Upper lobe of right lung (tissue), 1 donor: ENCODE measurements around the gene SLX4IP. TPM values are rescaled to one million over a fixed set of nuclear protein-coding genes. Genes with fewer than 3 reads are reported as not detected.
A peak's percentile ranks its signal among the peaks of the same experiment; 100 is the strongest.

Experiments used
- ATAC-seq: fragments of 200-7000 bp; cut with Tn5 transposase; one replicate; pipeline ENCODE4 v1.9.1; 2020; ENCODE audit warnings: mild to moderate bottlenecking, moderate library complexity
- DNase-seq: peaks from one replicate; pipeline ENCODE4 v3.0.0-alpha.2; 2020
- H3K27ac ChIP-seq: fragments of 200-600 bp; one replicate; pipeline ENCODE4 v1.8.0; 2022
- H3K27me3 ChIP-seq: fragments of 200-600 bp; one replicate; pipeline ENCODE4 v1.8.0; 2022; ENCODE audit warnings: mild to moderate bottlenecking
- H3K36me3 ChIP-seq: fragments of 200-600 bp; one replicate; pipeline ENCODE4 v1.8.0; 2022
- H3K4me1 ChIP-seq: fragments of 200-600 bp; one replicate; pipeline ENCODE4 v1.8.0; 2022
- H3K4me3 ChIP-seq: fragments of 200-600 bp; one replicate; pipeline ENCODE4 v1.8.0; 2022; ENCODE audit warnings: mild to moderate bottlenecking
- H3K9me3 ChIP-seq: fragments of 200-600 bp; one replicate; pipeline ENCODE4 v1.8.0; 2022
- CTCF ChIP-seq: fragments of 200-600 bp; IDR thresholded peaks from one replicate; pipeline ENCODE4 v1.8.0; 2022; ENCODE audit warnings: antibody characterized with exemption
- intact Hi-C: fragments of 100-400 bp; cut with DNase I; formaldehyde crosslinking; loops from one replicate; pipeline ENCODE4 v1.11.0; 2022
- total RNA-seq: library from RNA; stranded (reverse); fragmentation: NEBNext Ultra II Directional; extraction: Animal tissue kit (Norgen Biotek cat#: 25700); gene quantifications from one replicate; pipeline ENCODE4 v1.2.1, GENCODE V29; 2021
- donor health status: DM: no; HTN: yes; CAD: no; lungs with severe emphysema.

SLX4IP gene
- total RNA-seq, 1 donor from 2014 or later, result 5.4 TPM

- intact Hi-C loops, result no loop called here
- DNase-seq (peak; percentile 84), ATAC-seq (peak; percentile 95)
- Histone ChIP-seq H3K4me3 (no peak overlapping the region), H3K27me3 (no peaks in the 10 kb centered on the region), H3K36me3 (no peaks in the 10 kb centered on the region), H3K4me1 (peaks cover 40% of the 10 kb centered on the region), H3K9me3 (no peaks in the 10 kb centered on the region), H3K27ac (peak overlapping the region; percentile 56)
- TF ChIP-seq CTCF, result no peak
These were observed 76.6 kb downstream of the SLX4IP start for GRCh38 chr20:10511509-10512251.

GRCh38 chr20:10513061-10513460 lies 78.0 kb downstream of the SLX4IP start:
- no peak for DNase-seq
- intact Hi-C loops, result no loop called here

GRCh38 chr20:10513931-10514575 lies 78.9 kb downstream of the SLX4IP start:
- intact Hi-C loops, result no loop called here
- no peak for DNase-seq
- no peak for TF ChIP-seq CTCF
- H3K27ac ChIP-seq, result no peak overlapping the region
- H3K4me1 ChIP-seq, result peaks cover 29% of the 10 kb centered on the region
- no peaks in the 10 kb centered on the region for H3K36me3 ChIP-seq
- H3K4me3 ChIP-seq, result no peak overlapping the region
- H3K9me3 ChIP-seq, result no peaks in the 10 kb centered on the region
- H3K27me3 ChIP-seq, result no peaks in the 10 kb centered on the region
- ATAC-seq, result no peak

More at GRCh38 chr20:10513061-10513460, 78.0 kb downstream of the SLX4IP start:
- Histone ChIP-seq H3K27me3 (no peaks in the 10 kb centered on the region), H3K4me1 (peaks cover 39% of the 10 kb centered on the region), H3K4me3 (no peak overlapping the region), H3K9me3 (no peaks in the 10 kb centered on the region), H3K27ac (no peak overlapping the region), H3K36me3 (no peaks in the 10 kb centered on the region)
- ATAC-seq, result no peak
- TF ChIP-seq CTCF, result no peak

DNA sequence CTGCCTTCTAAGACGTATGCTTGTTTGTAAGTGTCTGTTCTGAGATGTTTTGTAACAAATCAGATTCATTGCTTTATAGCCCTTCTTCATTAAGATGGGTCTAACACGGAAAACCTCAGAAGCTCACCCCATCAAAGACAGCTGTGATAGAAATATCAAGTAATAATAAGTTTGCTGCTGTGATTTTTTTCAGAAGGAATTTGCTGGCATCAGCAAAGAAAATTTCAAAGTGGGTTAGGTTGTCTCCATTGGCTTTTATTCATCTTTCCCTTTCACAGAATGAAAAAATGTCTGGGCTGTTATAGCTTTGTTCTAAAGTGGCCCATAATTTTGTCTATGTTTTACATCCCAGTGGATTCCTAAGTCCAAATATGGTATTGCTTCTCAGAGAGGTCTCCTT lies 81.4 kb downstream of the SLX4IP start:
- no peak for DNase-seq
- H3K9me3 ChIP-seq, result no peaks in the 10 kb centered on the region
- intact Hi-C loops, result no loop called here
- no peak for TF ChIP-seq CTCF
- H3K27ac ChIP-seq, result no peak overlapping the region
- H3K36me3 ChIP-seq, result no peaks in the 10 kb centered on the region
- peaks cover 24% of the 10 kb centered on the region for H3K4me1 ChIP-seq
- no peak overlapping the region for H3K4me3 ChIP-seq
- ATAC-seq, result no peak
- no peaks in the 10 kb centered on the region for H3K27me3 ChIP-seq

DNA sequence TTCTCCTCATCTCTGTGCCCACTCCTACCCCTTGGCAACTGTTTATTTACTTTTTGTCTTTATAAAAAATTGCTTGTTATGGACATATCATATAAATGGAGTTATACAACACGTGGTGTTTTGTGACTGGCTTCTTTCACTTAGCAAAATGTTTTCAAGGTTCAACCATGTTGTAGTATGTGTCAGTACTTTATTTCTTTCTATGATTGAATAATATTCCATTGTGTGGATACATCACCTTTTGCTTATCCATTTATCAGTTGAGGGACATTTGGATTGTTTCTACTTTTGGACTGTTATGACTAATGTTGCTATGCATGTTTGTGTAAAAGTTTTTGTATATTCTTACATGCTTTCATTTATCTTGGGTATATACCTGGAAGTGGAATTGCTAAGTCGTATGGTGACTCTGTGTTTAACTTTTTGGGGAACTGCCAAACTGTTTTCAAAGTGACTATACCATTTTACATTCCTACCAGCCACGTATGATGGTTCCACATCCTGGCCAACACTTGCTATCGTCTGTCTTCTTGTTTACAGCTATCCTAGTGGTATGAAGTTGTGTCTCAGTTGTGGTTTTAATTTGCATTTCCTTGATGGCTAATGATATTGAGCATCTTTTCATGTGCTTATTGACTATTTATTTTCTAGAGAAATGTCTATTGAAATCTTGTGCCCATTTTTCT lies 84.4 kb downstream of the SLX4IP start:
- Histone ChIP-seq H3K36me3 (no peaks in the 10 kb centered on the region), H3K4me3 (no peak overlapping the region), H3K4me1 (peaks cover 16% of the 10 kb centered on the region), H3K27ac (no peak overlapping the region), H3K9me3 (no peaks in the 10 kb centered on the region), H3K27me3 (no peaks in the 10 kb centered on the region)
- ATAC-seq, result no peak
- no peak for TF ChIP-seq CTCF
- intact Hi-C loops, result no loop called here
- no peak for DNase-seq
